HCT116 (cell line): ENCODE data around the gene NIPAL1. TPM values are rescaled to one million over a fixed set of nuclear protein-coding genes. Genes with fewer than 3 reads are reported as not detected.

Source experiments
- ATAC-seq: fragments of 200-7000 bp; cut with Tn5 transposase; 2 replicates; pipeline ENCODE4 v1.9.1; 2020; ENCODE audit warnings: mild to moderate bottlenecking, moderate library complexity
- BruUV-seq: library from RNA; stranded (reverse); fragments of 400-500 nt; replicated peaks from 2 replicates; lab custom pipeline; 2021; lab: Mats Ljungman, UMichigan
- CTCF ChIA-PET: fragments of 300-600 bp; sonication (Branson Sonifier 250); formaldehyde crosslinking; loops from one replicate; lab custom pipeline; 2021; ENCODE audit warnings: antibody characterized with exemption; lab: Charles Lee
- POLR2A ChIA-PET: fragments of 300-600, 350-600 bp; sonication (Branson Sonifier 250); formaldehyde crosslinking; loops from one replicate; lab custom pipeline; 2021; ENCODE audit warnings: antibody characterized with exemption; lab: Charles Lee
- RAD21 ChIA-PET, 2 experiments: fragments of 300-600 bp; sonication (Branson Sonifier 250); formaldehyde crosslinking; loops; one replicate each; lab custom pipeline; 2023; ENCODE audit warnings: low total read pairs in 2 of 2; ENCODE audit not compliant: uncharacterized antibody in 2 of 2, unreplicated experiment in 2 of 2, low non-redundant PET in 1 of 2; lab: Charles Lee
- DNase-seq: peaks from one replicate; pipeline ENCODE4 v3.0.0-alpha.2; 2010; ENCODE audit warnings: low read depth, low spot score
- H2AFZ ChIP-seq: fragments of 200-600 bp; shearing (Covaris generic), sonication (generic); 2 replicates; pipeline ENCODE4 v1.6.1; 2017; ENCODE audit warnings: low read depth, mixed run types, mixed read lengths, antibody characterized with exemption, low read length; ENCODE audit not compliant: poor library complexity, severe bottlenecking
- H3K27ac ChIP-seq: 2 replicates; pipeline ENCODE4 v1.5.1; 2012; ENCODE audit warnings: low read depth, low read length
- H3K27me3 ChIP-seq: fragments of 200-600 bp; sonication (generic); 2 replicates; pipeline ENCODE4 v1.6.1; 2016; ENCODE audit warnings: mixed run types, low read length, mixed read lengths; ENCODE audit not compliant: insufficient read depth
- H3K36me3 ChIP-seq, 2 experiments: fragments of 200-500 bp in 1 of 2; fragments of 200-600 bp in 1 of 2; sonication (Bioruptor generic) in 1 of 2; sonication (generic) in 1 of 2; 2 replicates each; pipeline versions ENCODE4 v1.5.1 to v1.6.1; 2014 to 2016; ENCODE audit warnings: low read length in 2 of 2, inconsistent platforms in 1 of 2, mixed read lengths in 1 of 2, mixed run types in 1 of 2; ENCODE audit not compliant: insufficient read depth in 2 of 2, control insufficient read depth in 1 of 2
- H3K4me1 ChIP-seq, 2 experiments: fragments of 200-600 bp in 1 of 2; sonication (generic) in 1 of 2; 2 replicates each; pipeline versions ENCODE4 v1.5.1 to v1.6.1; 2012 to 2017; ENCODE audit warnings: low read length in 2 of 2, inconsistent platforms in 1 of 2, mild to moderate bottlenecking in 1 of 2, mixed read lengths in 1 of 2, mixed run types in 1 of 2, moderate library complexity in 1 of 2; ENCODE audit not compliant: insufficient read depth in 2 of 2, control insufficient read depth in 1 of 2
- H3K4me2 ChIP-seq: fragments of 200-600 bp; sonication (generic); 2 replicates; pipeline ENCODE4 v1.6.1; 2017; ENCODE audit warnings: mixed run types, low read length, mixed read lengths
- H3K4me3 ChIP-seq, 2 experiments: fragments of 200-600 bp in 1 of 2; sonication (generic) in 1 of 2; replicated peaks in 1 of 2; 2 replicates each; pipeline ENCODE4 v1.5.1; 2011 to 2016; ENCODE audit warnings: low read length in 2 of 2, control low read depth in 1 of 2, low read depth in 1 of 2, mild to moderate bottlenecking in 1 of 2, mixed read lengths in 1 of 2, mixed run types in 1 of 2
- H3K79me2 ChIP-seq: fragments of 200-600 bp; sonication (generic); 2 replicates; pipeline ENCODE4 v1.6.1; 2017; ENCODE audit warnings: mild to moderate bottlenecking, mixed run types, low read length, moderate library complexity, mixed read lengths; ENCODE audit not compliant: insufficient read depth
- H3K9ac ChIP-seq: fragments of 200-600 bp; sonication (generic); 2 replicates; pipeline ENCODE4 v1.6.1; 2016; ENCODE audit warnings: low read length, mixed read lengths
- H3K9me2 ChIP-seq: fragments of 200-600 bp; sonication (generic), shearing (Covaris generic); 2 replicates; pipeline ENCODE4 v1.6.1; 2017; ENCODE audit warnings: mixed run types, mild to moderate bottlenecking, moderate library complexity; ENCODE audit not compliant: insufficient read depth
- H3K9me3 ChIP-seq, 2 experiments: fragments of 200-500 bp in 1 of 2; fragments of 200-600 bp in 1 of 2; sonication (Bioruptor generic) in 1 of 2; sonication (generic) in 1 of 2; 2 replicates each; pipeline ENCODE4 v1.6.1; 2014 to 2017; ENCODE audit warnings: low read length in 2 of 2, mixed read lengths in 2 of 2, inconsistent platforms in 1 of 2, low read depth in 1 of 2, mild to moderate bottlenecking in 1 of 2, mixed run types in 1 of 2, moderate library complexity in 1 of 2; ENCODE audit not compliant: control insufficient read depth in 1 of 2, insufficient read depth in 1 of 2
- H4K20me1 ChIP-seq: fragments of 200-600 bp; sonication (generic), shearing (Covaris generic); 2 replicates; pipeline ENCODE4 v1.6.1; 2017; ENCODE audit warnings: mixed run types, mild to moderate bottlenecking, moderate library complexity; ENCODE audit not compliant: insufficient read depth
- CBX3 ChIP-seq: IDR thresholded peaks from 2 replicates; pipeline ENCODE4 v1.6.1; 2012; ENCODE audit warnings: low read depth
- CEBPB ChIP-seq: IDR thresholded peaks from 2 replicates; pipeline ENCODE4 v1.6.1; 2012; ENCODE audit warnings: low read depth
- FOSL1 ChIP-seq: IDR thresholded peaks from 2 replicates; pipeline ENCODE4 v1.6.1; 2012; ENCODE audit warnings: low read depth
- POLR2AphosphoS5 ChIP-seq: IDR thresholded peaks from 2 replicates; pipeline ENCODE4 v1.6.1; 2011; ENCODE audit warnings: mild to moderate bottlenecking, low read depth, low read length, moderate library complexity
- RAD21 ChIP-seq: IDR thresholded peaks from 2 replicates; pipeline ENCODE4 v1.6.1; 2012; ENCODE audit warnings: low read depth, mild to moderate bottlenecking
- SIN3A ChIP-seq: IDR thresholded peaks from 2 replicates; pipeline ENCODE4 v1.6.1; 2012; ENCODE audit warnings: low read depth
- SRF ChIP-seq: IDR thresholded peaks from 2 replicates; pipeline ENCODE4 v1.6.1; 2012; ENCODE audit warnings: low read depth
- TCF7L2 ChIP-seq: IDR thresholded peaks from 2 replicates; pipeline ENCODE4 v1.7.0; 2011; ENCODE audit warnings: borderline replicate concordance, inconsistent platforms; ENCODE audit not compliant: insufficient read depth, insufficient read length; ENCODE audit errors: extremely low read depth
- YY1 ChIP-seq: IDR thresholded peaks from 2 replicates; pipeline ENCODE4 v1.6.1; 2011; ENCODE audit warnings: low read length, low read depth, moderate library complexity, mild to moderate bottlenecking; ENCODE audit not compliant: insufficient replicate concordance; ENCODE audit errors: extremely low read depth
- ZNF274 ChIP-seq: fragments of 200-500 bp; sonication (Bioruptor generic); IDR thresholded peaks from 2 replicates; pipeline ENCODE4 v1.6.1; 2014; ENCODE audit warnings: mild to moderate bottlenecking, low read depth, low read length, inconsistent platforms
- intact Hi-C: fragments of 100-400 bp; cut with micrococcal nuclease; formaldehyde crosslinking; loops from 2 replicates; pipeline ENCODE4 v1.10.0; 2022
- total RNA-seq: library from RNA; stranded (reverse); gene quantifications from one replicate; pipeline ENCODE4 v1.2.1, GENCODE V29; 2021; ENCODE audit not compliant: unreplicated experiment
- TF ChIP-seq, protein P1 (sequence below), 3 experiments: fragments of 200-600 bp in 1 of 3; sonication (generic) in 1 of 3; IDR thresholded peaks in 2 of 3; conservative IDR thresholded peaks in 1 of 3; 2 replicates each; pipeline ENCODE4 v1.5.1; 2012 to 2017; ENCODE audit warnings: low read depth in 2 of 3, low read length in 2 of 3, antibody characterized with exemption in 1 of 3, borderline replicate concordance in 1 of 3, control low read depth in 1 of 3, mild to moderate bottlenecking in 1 of 3, mixed read lengths in 1 of 3, mixed run types in 1 of 3, moderate library complexity in 1 of 3; ENCODE audit not compliant: insufficient read depth in 1 of 3
- TF ChIP-seq, protein P2 (sequence below): IDR thresholded peaks from 2 replicates; pipeline ENCODE4 v1.6.1; 2011; ENCODE audit warnings: mild to moderate bottlenecking, low read length, moderate library complexity; ENCODE audit not compliant: insufficient replicate concordance; ENCODE audit errors: extremely low read depth

Gene NIPAL1
- total RNA-seq, 1 experiment from 2014 or later = 7.0 TPM

DNA sequence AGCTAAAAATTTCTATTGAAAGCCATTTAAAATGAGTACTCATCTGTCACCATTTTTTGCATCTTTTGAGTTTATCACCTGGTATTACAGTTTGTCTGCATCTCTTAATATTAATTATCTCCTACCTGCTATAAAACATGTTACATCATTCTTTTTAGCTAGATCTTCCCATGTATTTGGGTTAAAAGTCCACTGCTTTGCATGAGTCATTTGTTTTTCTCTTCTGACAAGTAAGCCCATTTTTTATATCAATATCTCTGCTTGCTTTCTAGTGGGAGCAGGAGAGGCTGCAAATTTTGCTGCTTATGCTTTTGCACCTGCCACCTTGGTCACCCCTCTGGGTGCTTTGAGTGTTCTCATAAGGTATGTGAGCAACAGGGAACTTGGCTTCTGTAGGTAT, 16.1 kb downstream of the NIPAL1 start:
- no TSS peak for BruUV-seq
- Histone ChIP-seq H3K9me2 (no peaks in the 10 kb centered on the region), H4K20me1 (no peaks in the 10 kb centered on the region), H3K9me3 (no peaks in the 10 kb centered on the region), H3K4me2 (no peak overlapping the region), H3K27me3 (no peaks in the 10 kb centered on the region), H3K9ac (no peak overlapping the region), H3K36me3 (peaks cover 0 to 3% of the 10 kb centered on the region in 2 experiments; a peak in 1 of 4 replicates), H3K79me2 (no peaks in the 10 kb centered on the region), H2AFZ (no peak overlapping the region), H3K4me3 (no peak overlapping the region), H3K4me1 (no peaks in the 10 kb centered on the region), H3K27ac (no peak overlapping the region)
- no peak for TF ChIP-seq SIN3A
- ChIA-PET RAD21 (no interaction called here), POLR2A (no interaction called here), CTCF (interaction anchor here (1.4 kb wide), 1 partner anchor 9 kb away, joined by 3 read pairs; no protein-coding TSS in a partner anchor)
- DNase-seq = no peak
- intact Hi-C loops = loop anchor here (5.0 kb wide), 1 partner anchor 55 kb away; no protein-coding TSS in a partner anchor
- ATAC-seq = no peak

DNA sequence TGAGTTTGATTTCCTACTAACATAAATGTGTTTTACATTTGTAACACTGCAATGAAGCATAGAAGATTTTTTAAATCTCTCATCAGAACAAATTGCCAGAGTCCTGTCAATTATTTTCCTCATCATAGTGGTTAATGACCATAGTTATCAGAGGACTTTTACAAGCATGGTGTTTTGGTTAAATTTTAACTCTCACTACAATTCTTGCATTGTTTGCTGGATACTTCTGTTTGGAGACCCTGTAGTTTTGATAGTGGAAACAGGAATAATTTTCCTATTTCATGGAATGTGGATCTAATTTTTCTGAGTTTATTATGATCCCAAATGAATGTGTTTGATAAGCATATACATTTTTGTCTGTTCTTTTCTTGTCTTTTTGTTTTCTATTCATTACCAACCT, 16.8 kb downstream of the NIPAL1 start:
- ATAC-seq = no peak
- CTCF ChIA-PET = interaction anchor here (1.0 to 1.8 kb wide), 4 partner anchors 9 to 76 kb away, joined by 3 to 10 read pairs (median 3); no protein-coding TSS in a partner anchor
- H3K27me3 ChIP-seq = no peaks in the 10 kb centered on the region
- TF ChIP-seq ZNF274 (no peak), YY1 (no peak), SIN3A (no peak), CEBPB (no peak), CBX3 (no peak), RAD21 (no peak), TCF7L2 (no peak), FOSL1 (no peak), POLR2AphosphoS5 (no peak), SRF (no peak)
- TF ChIP-seq, protein P1, sequence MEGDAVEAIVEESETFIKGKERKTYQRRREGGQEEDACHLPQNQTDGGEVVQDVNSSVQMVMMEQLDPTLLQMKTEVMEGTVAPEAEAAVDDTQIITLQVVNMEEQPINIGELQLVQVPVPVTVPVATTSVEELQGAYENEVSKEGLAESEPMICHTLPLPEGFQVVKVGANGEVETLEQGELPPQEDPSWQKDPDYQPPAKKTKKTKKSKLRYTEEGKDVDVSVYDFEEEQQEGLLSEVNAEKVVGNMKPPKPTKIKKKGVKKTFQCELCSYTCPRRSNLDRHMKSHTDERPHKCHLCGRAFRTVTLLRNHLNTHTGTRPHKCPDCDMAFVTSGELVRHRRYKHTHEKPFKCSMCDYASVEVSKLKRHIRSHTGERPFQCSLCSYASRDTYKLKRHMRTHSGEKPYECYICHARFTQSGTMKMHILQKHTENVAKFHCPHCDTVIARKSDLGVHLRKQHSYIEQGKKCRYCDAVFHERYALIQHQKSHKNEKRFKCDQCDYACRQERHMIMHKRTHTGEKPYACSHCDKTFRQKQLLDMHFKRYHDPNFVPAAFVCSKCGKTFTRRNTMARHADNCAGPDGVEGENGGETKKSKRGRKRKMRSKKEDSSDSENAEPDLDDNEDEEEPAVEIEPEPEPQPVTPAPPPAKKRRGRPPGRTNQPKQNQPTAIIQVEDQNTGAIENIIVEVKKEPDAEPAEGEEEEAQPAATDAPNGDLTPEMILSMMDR (IDR thresholded peaks at IDR 0.05 in 2 of 3, conservative IDR thresholded peaks at IDR 0.05 in 1 of 3; ENCODE audit: borderline replicate concordance in 1 of 3, insufficient read depth in 1 of 3, low read depth in 2 of 3, low read length in 2 of 3) = no peak
- TF ChIP-seq, protein P2, sequence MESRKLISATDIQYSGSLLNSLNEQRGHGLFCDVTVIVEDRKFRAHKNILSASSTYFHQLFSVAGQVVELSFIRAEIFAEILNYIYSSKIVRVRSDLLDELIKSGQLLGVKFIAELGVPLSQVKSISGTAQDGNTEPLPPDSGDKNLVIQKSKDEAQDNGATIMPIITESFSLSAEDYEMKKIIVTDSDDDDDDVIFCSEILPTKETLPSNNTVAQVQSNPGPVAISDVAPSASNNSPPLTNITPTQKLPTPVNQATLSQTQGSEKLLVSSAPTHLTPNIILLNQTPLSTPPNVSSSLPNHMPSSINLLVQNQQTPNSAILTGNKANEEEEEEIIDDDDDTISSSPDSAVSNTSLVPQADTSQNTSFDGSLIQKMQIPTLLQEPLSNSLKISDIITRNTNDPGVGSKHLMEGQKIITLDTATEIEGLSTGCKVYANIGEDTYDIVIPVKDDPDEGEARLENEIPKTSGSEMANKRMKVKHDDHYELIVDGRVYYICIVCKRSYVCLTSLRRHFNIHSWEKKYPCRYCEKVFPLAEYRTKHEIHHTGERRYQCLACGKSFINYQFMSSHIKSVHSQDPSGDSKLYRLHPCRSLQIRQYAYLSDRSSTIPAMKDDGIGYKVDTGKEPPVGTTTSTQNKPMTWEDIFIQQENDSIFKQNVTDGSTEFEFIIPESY = no peak

More for the DNA sequence above, 16.8 kb downstream of the NIPAL1 start:
- no peak overlapping the region for H3K4me2 ChIP-seq
- H2AFZ ChIP-seq = no peak overlapping the region
- H4K20me1 ChIP-seq = no peaks in the 10 kb centered on the region
- no peak overlapping the region for H3K4me3 ChIP-seq
- H3K79me2 ChIP-seq = no peaks in the 10 kb centered on the region
- no TSS peak for BruUV-seq
- ChIA-PET POLR2A (no interaction called here), RAD21 (no interaction called here)
- intact Hi-C loops = loop anchor here (5.0 kb wide), 1 partner anchor 54 kb away; no protein-coding TSS in a partner anchor
- H3K27ac ChIP-seq = no peak overlapping the region
- no peaks in the 10 kb centered on the region for H3K9me2 ChIP-seq
- H3K36me3 ChIP-seq = peaks cover 0 to 3% of the 10 kb centered on the region in 2 experiments; a peak in 1 of 4 replicates
- no peak for DNase-seq
- H3K9ac ChIP-seq = no peak overlapping the region
- no peaks in the 10 kb centered on the region for H3K9me3 ChIP-seq
- H3K4me1 ChIP-seq = no peaks in the 10 kb centered on the region
